KMS-11 (cell line): Measurements from ENCODE around the gene FARS2.

ENCODE experiments used
- H2AFZ ChIP-seq: fragments of 200-600 bp; sonication (generic); 2 replicates; pipeline ENCODE4 v1.6.1; 2016; ENCODE audit warnings: antibody characterized with exemption, mixed run types, low read depth
- H3K27ac ChIP-seq: fragments of 200-600 bp; sonication (generic); 2 replicates; pipeline ENCODE4 v1.6.1; 2016; ENCODE audit warnings: mild to moderate bottlenecking, mixed run types
- H3K27me3 ChIP-seq: fragments of 200-600 bp; sonication (generic); 2 replicates; pipeline ENCODE4 v1.6.1; 2017; ENCODE audit warnings: mild to moderate bottlenecking, low read depth, mixed run types, moderate library complexity; ENCODE audit not compliant: insufficient read depth
- H3K36me3 ChIP-seq: fragments of 200-600 bp; sonication (generic); 2 replicates; pipeline ENCODE4 v1.6.1; 2017; ENCODE audit warnings: mild to moderate bottlenecking, mixed run types; ENCODE audit not compliant: insufficient read depth
- H3K4me1 ChIP-seq: fragments of 200-600 bp; sonication (generic); 2 replicates; pipeline ENCODE4 v1.6.1; 2016; ENCODE audit warnings: mild to moderate bottlenecking, low read depth, mixed run types; ENCODE audit not compliant: poor library complexity, severe bottlenecking
- H3K4me2 ChIP-seq: fragments of 200-600 bp; sonication (generic); 2 replicates; pipeline ENCODE4 v1.7.0; 2016; ENCODE audit warnings: mild to moderate bottlenecking, mixed run types
- H3K4me3 ChIP-seq: fragments of 200-600 bp; sonication (generic); IDR thresholded peaks from 2 replicates; pipeline ENCODE4 v1.6.1; 2017; ENCODE audit warnings: low read depth, low read length, mixed read lengths; ENCODE audit not compliant: insufficient read depth
- H3K79me2 ChIP-seq: fragments of 200-600 bp; sonication (generic); 2 replicates; pipeline ENCODE4 v1.6.1; 2016; ENCODE audit warnings: low read depth, mixed run types; ENCODE audit not compliant: insufficient read depth
- H3K9ac ChIP-seq: fragments of 200-600 bp; sonication (generic); 2 replicates; pipeline ENCODE4 v1.6.1; 2016; ENCODE audit warnings: mild to moderate bottlenecking, mixed run types
- H4K20me1 ChIP-seq: fragments of 200-600 bp; sonication (generic); 2 replicates; pipeline ENCODE4 v1.6.1; 2016; ENCODE audit warnings: mild to moderate bottlenecking, mixed run types; ENCODE audit not compliant: insufficient read depth
- TF ChIP-seq, protein P1 (sequence below): fragments of 200-600 bp; sonication (generic); conservative IDR thresholded peaks from 2 replicates; pipeline ENCODE4 v1.6.1; 2017; ENCODE audit warnings: low read depth, mild to moderate bottlenecking, antibody characterized with exemption, low read length, moderate library complexity, mixed read lengths

Gene FARS2

DNA sequence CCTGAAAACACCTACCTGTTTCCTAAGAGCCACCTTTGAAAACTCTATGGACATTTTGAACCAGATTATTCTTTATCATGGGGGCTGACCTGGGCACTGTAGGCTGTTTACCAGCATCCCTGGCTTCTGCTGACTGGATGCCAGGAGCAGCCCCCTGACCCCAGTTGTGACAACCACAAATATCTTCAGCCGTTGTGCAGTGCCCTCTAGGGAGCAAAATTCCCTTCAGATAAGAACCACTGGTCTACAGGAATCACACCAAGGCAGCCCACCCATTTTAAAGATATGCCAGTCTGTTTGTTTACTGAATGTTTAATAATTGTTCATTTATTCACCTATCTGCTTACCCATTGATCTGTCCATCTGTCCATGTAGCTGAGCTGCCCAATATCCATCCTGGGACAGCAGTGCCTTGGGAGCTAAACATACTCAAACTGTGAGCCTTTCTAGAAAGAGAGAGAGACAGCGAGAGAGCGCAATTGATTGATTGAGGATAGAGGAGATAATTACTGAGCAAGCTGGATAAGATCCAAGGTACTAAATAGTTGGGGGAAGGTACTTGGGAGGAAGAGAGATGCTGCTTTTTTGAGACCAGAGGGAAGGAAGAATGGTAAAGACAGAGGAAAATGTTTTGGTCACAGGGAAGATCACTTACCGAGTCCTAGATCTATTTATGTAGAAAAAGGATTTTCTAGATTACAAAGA, 468.7 kb downstream of the FARS2 start:
- H3K4me2 ChIP-seq, result no peak overlapping the region

GRCh38 chr6:5730585-5731263, 469.4 kb downstream of the FARS2 start:
- Histone ChIP-seq H3K27me3 (peaks cover 9% of the 10 kb centered on the region; the same call in 1 of the 2 replicates), H3K36me3 (no peaks in the 10 kb centered on the region), H3K4me1 (peaks cover 12% of the 10 kb centered on the region), H3K9ac (no peak overlapping the region), H3K27ac (no peak overlapping the region), H2AFZ (no peak overlapping the region), H3K4me2 (no peak overlapping the region), H4K20me1 (no peaks in the 10 kb centered on the region), H3K4me3 (no peak overlapping the region), H3K79me2 (no peaks in the 10 kb centered on the region)
- TF ChIP-seq, protein P1, sequence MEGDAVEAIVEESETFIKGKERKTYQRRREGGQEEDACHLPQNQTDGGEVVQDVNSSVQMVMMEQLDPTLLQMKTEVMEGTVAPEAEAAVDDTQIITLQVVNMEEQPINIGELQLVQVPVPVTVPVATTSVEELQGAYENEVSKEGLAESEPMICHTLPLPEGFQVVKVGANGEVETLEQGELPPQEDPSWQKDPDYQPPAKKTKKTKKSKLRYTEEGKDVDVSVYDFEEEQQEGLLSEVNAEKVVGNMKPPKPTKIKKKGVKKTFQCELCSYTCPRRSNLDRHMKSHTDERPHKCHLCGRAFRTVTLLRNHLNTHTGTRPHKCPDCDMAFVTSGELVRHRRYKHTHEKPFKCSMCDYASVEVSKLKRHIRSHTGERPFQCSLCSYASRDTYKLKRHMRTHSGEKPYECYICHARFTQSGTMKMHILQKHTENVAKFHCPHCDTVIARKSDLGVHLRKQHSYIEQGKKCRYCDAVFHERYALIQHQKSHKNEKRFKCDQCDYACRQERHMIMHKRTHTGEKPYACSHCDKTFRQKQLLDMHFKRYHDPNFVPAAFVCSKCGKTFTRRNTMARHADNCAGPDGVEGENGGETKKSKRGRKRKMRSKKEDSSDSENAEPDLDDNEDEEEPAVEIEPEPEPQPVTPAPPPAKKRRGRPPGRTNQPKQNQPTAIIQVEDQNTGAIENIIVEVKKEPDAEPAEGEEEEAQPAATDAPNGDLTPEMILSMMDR, result no peak

More for the DNA sequence above, 468.7 kb downstream of the FARS2 start:
- no peaks in the 10 kb centered on the region for H3K79me2 ChIP-seq
- peaks cover 9% of the 10 kb centered on the region; the same call in 1 of the 2 replicates for H3K27me3 ChIP-seq
- peaks cover 12% of the 10 kb centered on the region for H3K4me1 ChIP-seq
- no peak overlapping the region for H2AFZ ChIP-seq
- no peak overlapping the region for H3K9ac ChIP-seq
- H3K27ac ChIP-seq, result no peak overlapping the region
- no peaks in the 10 kb centered on the region for H3K36me3 ChIP-seq
- H3K4me3 ChIP-seq, result no peak overlapping the region
- TF ChIP-seq, protein P1, result no peak
- no peaks in the 10 kb centered on the region for H4K20me1 ChIP-seq

DNA sequence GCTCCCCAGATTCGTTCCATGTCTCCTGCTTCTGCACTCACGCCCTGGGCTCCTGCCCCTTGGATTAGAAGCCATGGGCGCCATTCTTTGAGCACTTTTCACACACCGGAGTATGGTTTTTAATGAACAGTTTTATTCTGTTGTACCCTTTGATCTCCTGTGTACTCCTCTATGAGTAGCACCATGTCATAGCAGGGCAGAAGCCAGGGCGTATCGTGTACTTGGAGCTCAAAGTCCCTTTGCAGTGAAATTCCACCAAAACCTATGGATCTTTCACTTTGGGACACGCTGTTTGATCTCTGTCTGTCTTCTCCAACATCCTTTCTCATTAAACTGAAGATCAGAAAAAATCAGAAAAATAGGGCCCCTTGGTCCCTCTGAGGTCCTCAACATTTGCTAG, 470.1 kb downstream of the FARS2 start:
- no peak overlapping the region for H2AFZ ChIP-seq
- H3K27me3 ChIP-seq, result peaks cover 9% of the 10 kb centered on the region; the same call in 1 of the 2 replicates
- H3K79me2 ChIP-seq, result no peaks in the 10 kb centered on the region
- no peaks in the 10 kb centered on the region for H3K36me3 ChIP-seq
- peaks cover 12% of the 10 kb centered on the region for H3K4me1 ChIP-seq
- H3K4me3 ChIP-seq, result no peak overlapping the region
- H3K27ac ChIP-seq, result no peak overlapping the region
- H3K4me2 ChIP-seq, result no peak overlapping the region
- TF ChIP-seq, protein P1, result no peak
- H3K9ac ChIP-seq, result no peak overlapping the region
- no peaks in the 10 kb centered on the region for H4K20me1 ChIP-seq

- TF ChIP-seq, protein P1, result no peak
- no peaks in the 10 kb centered on the region for H4K20me1 ChIP-seq
- no peak overlapping the region for H3K4me2 ChIP-seq
Measured at GRCh38 chr6:5732496-5732895, 471.2 kb downstream of the FARS2 start.

More at GRCh38 chr6:5732496-5732895, 471.2 kb downstream of the FARS2 start:
- H3K4me1 ChIP-seq, result peaks cover 7% of the 10 kb centered on the region
- no peak overlapping the region for H3K9ac ChIP-seq
- no peak overlapping the region for H2AFZ ChIP-seq
- no peaks in the 10 kb centered on the region for H3K36me3 ChIP-seq
- H3K79me2 ChIP-seq, result no peaks in the 10 kb centered on the region
- no peak overlapping the region for H3K4me3 ChIP-seq
- H3K27ac ChIP-seq, result no peak overlapping the region
- H3K27me3 ChIP-seq, result peaks cover 9% of the 10 kb centered on the region; the same call in 1 of the 2 replicates
